SK-MEL-5 (cell line): ENCODE data around the gene PLK1. TPM values are rescaled to one million over a fixed set of nuclear protein-coding genes. Genes with fewer than 3 reads are reported as not detected.
"Not testable (repeated sequence)": the region's sequence is repeated elsewhere in the genome, so short reads cannot be mapped to it uniquely, and the experiment has no call there.

Source experiments
- DNase-seq: peaks from one replicate; pipeline ENCODE4 v3.0.0-alpha.2; 2016; ENCODE audit warnings: low read depth, low spot score
- in situ Hi-C: cut with HindIII; loops from 2 replicates; pipeline ENCODE4 v1.10.0; 2016; ENCODE audit warnings: low sequenced_read_pairs, high pct_unique_total_duplicates, low pct_unique_long_range_greater_than_20kb
- polyA plus RNA-seq, 2 experiments: library from polyadenylated mRNA; depleted of rRNA; stranded (reverse); fragments of >200 nt; gene quantifications; 2 replicates each; pipeline ENCODE4 v1.2.3, GENCODE V29; 2015
- total RNA-seq: library from RNA; depleted of rRNA; stranded (reverse); fragments of >200 nt; shearing (Covaris generic); gene quantifications from 2 replicates; pipeline ENCODE4 v1.2.3, GENCODE V29; 2014; rRNA removed

Gene PLK1
- 14.3 and 16.6 TPM in 2 replicates for total RNA-seq
- 68.2 and 73.5 TPM in 2 replicates for polyA plus RNA-seq (2015; cell fraction: cytosol; rRNA removed)
- 18.8 and 45.4 TPM in 2 replicates for polyA plus RNA-seq (2015; cell fraction: nucleus; rRNA removed)

DNA sequence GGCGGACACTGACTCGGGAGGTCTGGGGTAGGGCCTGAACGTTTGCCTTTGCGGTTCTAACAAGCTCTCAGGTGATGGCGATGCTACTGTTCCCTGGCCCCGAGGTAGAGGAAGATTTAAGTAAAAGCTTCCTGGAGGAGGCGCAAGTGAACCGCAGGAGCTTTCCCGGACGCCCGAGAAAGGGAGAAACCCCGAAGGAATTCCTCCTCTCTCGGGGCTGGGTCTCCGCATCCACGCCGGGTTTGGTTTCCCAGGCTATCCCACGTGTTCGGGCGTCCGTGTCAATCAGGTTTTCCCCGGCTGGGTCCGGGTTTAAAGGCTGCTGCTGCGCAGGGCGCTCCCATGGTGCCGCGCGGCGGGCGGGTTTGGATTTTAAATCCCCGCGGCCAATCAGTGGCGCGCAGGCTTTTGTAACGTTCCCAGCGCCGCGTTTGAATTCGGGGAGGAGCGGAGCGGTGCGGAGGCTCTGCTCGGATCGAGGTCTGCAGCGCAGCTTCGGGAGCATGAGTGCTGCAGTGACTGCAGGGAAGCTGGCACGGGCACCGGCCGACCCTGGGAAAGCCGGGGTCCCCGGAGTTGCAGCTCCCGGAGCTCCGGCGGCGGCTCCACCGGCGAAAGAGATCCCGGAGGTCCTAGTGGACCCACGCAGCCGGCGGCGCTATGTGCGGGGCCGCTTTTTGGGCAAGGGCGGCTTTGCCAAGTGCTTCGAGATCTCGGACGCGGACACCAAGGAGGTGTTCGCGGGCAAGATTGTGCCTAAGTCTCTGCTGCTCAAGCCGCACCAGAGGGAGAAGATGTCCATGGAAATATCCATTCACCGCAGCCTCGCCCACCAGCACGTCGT, at the start of gene PLK1:
Gene PLK1 (plus strand): TSS at position 460 of the 844 bp plus-strand sequence. CDS start 44 bp downstream, at position 504.
- in situ Hi-C loops, result no loop called here
- DNase-seq, result peak; percentile 83

DNA sequence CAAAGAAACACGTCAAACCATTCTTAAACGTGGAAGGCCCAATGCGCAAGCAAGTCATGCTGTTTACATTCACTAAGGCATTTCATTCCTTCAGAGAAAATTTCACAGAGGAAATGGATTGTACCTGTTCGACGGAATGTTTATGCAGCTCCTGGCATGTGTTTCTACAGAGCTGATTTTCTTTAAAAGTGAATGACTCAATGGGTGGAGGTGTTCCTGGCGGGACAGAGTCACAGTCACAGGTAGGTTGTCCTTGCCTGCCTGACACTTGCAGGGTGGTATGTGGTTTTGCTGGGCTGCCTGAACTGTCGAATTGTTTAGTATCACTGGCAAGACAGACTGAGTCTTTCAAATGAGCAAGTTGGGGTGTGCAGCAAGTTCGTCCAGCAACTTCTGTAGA, 49.2 kb upstream of the PLK1 start:
- in situ Hi-C loops, result no loop called here
- DNase-seq, result no peak

DNA sequence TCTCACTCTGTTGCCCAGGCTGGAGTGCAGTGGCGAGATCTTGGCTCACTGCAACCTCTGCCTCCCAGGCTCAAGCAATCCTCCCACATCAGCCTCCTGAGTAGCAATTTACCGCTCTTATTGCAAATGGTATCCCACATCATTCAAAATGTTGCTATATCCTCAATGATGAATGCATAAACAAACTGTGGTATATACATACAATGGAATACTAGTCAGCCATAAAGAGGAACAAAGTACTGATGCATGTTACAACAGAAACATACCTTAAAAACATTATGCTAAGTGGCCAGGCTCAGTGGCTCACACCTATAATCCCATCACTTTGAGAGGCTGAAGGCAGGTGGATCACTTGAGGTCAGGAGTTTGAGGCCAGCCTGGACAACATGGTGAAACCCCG, 46.8 kb upstream of the PLK1 start:
- DNase-seq, in situ Hi-C loops: not testable (repeated sequence)

DNA sequence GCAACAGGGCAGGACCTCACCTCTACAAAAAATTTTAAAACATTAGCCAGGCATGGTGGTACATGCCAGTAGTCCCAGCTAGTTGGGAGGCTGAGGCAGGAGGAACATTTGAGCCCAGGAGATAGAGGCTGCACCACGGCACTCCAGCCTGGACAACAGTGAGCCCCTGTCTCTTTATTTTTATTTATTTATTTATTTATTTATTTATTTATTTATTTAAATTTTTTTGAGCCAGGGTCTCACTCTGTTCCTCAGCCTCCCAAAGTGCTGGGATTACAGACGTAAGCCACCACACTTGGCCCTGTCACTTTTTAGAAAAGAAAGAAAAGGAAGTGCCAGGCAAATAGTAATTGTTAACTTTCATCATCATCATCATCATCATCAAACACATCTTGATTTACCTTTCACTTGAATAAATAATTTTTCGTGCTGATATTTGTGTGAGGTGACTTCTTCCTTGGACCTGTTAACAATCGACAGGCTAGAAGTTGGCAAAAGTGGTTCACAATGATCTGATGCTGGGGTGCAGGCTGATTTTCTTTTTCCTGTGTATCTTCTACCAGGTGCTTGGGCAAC, 44.1 kb upstream of the PLK1 start:
- no peak for DNase-seq
- in situ Hi-C loops, result no loop called here

DNA sequence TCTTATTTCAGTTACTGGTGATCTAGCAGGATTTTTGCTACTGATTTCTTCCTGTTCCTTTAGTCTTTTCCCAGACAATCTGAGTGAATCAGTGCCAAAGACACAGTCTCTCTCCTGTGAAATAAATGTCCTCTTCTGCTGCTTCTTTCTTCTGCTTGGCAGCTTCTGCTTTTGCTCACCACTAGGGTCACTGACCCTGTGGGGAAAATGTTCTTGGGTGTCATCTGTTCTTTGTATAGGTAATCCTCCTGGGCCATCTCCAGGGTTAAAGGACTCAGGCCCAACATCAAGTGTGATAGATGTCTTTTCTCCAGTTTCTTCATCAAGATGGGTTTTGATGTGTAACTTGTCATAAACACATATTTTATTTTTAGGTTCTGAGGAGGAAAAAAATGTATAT, 42.7 kb upstream of the PLK1 start:
- DNase-seq, result no peak
- in situ Hi-C loops, result no loop called here

DNA sequence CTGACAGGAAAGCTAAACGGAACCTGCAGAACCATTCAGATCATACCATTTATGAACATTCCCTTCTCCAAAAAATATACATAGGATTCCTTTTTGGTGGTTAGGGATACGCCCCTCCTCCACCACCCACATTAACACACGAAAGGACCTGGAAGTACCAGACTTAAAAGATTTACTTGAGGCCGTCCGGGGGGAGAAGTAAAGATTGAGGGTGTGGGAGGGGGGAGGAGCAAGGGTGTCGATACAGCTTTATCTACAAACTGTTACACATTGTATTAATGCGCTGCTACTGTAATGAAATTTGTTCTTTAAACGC, 38.1 kb upstream of the PLK1 start:
- in situ Hi-C loops, result no loop called here
- peak; percentile 9 for DNase-seq

DNA sequence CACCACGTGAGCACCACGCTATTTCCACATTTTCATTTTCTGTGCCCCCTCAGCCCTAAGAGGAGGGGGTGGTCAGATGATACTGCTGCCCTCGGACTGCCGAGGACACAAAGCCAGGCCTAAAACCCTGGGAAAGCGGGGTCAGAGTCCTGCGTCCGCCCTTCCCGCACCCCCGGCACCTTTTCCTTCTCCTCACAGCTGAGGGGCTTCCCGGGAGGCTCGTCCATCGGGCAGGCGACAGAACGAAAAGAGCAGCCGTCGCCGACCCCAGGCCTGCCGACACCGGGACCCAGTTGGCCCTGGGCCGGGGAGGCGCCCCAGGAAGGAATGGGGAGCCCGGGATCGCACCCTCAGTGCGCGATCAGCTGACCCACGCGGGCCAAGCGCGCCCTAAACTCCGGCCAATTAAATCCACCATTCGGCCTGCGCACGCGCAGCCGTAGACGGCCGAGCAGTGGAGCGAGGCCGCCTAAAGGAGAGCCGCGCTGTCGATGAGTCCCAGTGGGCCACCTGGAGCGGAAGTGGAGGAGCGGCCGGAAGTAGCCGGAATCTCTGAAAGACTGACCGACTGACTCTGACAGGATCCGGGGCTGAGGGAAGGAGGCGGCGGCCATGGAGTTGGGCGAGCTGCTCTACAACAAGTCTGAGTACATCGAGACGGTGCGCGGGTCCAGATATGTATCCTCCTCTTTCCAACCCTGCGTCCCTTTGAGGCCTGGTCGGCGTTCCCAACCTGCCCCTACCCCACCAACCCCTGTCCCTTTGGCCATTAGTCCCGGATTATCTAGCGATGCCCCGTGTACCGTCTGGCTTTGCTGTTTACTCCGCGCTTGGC, 37.5 kb upstream of the PLK1 start, which contains the start of the genes DCTN5 and PALB2:
Gene DCTN5 (plus strand): TSS at position 536 of the 835 bp plus-strand sequence. CDS start 77 bp downstream, at position 613.
Gene PALB2 (minus strand): TSS at position 380 of the 835 bp plus-strand sequence. CDS start 153 bp downstream, at position 227.
- in situ Hi-C loops, result no loop called here
- DNase-seq, result peak; percentile 94

DNA sequence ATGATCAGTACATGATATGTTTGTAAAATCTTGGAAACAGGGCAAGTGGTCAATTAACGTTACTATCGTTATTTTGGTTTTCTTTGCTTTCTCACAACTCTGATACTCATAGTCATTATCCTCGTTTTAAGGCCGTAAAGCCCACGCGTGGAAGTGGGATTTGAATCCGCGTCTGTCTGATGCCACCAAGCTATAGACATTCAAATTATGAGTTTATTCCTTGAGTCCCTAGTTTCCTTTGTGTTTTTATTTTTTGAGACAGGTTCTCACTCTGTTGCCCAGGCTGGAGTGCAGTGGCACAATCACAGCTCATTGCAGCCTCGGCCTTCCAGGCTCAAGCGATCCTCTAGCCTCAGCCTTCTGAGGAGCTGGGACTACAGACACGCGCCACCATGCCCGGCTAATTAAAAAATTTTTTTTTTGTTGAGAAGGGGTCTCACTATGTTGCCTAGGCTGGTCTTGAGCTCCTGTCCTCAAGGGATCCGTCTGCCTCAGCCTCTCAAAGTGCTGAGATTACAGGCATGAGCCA, 36.4 kb upstream of the PLK1 start:
- DNase-seq, result no peak
- in situ Hi-C loops, result no loop called here

DNA sequence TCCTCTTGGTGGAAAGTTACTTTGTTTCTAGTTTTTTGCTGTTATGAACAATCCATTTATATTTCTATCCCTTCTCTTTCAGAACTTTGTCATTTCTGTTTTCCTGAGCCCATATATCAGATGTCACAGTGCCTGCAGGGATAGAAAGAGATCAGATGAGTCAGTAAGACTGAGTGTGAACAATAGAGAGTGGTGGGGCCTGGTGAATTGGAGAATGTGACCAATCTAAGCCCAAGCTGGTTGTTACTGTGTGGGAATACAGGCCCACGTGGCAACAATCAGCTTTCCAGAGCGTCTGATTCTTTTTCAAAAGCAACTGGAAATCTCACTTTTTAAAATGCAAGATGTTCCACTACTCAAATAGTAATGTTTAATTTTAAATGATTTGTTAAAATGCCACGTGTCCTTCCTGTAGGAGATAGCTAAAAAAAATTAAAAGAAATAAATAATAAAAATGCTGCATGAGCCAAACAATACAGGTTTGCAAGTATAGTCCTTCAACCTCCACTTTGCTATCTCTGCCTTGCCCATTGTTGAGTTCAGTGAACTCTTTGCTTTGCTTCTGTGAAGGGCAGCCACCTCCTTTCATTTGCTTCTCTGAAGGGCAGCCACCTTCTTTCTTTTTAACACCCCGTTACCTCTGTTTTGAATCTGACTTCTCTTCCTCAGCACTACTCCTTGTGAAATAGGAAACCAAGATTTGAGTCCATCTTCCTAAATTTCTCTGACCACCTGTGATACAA, 27.8 kb upstream of the PLK1 start:
- in situ Hi-C loops, result no loop called here
- DNase-seq, result peak; percentile 70

DNA sequence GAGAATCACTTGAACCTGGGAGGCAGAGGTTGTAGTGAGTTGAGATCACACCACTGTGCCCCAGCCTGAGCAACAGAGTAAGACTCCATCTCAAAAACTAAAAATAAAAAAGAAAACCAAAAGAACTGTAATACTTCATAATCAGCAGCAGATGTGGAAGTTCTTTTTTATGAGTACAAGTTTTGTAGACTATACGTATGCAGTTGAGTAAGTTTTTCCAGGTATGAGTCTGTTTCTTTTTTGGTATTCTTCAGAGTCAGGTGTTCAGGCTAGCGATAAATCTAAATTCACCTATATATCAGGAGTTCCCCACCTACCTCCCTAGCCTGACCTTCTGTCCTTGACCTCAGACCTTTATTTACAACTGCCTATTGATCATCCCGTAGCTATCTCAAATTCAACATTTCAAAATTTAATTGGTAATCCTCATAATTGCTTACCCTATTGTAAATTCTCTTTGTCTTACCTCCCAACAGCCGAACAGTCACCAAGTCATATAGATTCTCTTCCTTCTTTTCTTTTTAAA, 26.7 kb upstream of the PLK1 start:
- in situ Hi-C loops, result no loop called here
- no peak for DNase-seq

DNA sequence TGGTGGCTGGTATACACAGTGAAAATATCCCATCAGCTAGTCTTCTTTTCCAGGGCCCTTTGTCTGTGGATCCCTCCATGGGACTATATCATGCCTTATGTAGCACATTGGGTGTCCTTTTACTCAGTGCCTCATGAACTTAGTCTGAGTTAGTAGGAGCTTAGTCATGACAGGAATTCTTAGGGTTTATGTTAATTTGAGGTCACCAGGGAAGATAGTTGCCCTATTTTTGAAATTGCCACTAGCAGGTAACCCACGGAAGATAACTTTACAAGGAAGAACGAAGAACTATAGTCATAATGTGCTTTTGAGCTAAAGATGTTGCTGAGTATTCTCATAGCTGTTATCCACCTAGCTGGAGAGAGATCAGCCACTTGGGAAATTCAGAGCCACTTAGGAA, 14.8 kb upstream of the PLK1 start:
- in situ Hi-C loops, result no loop called here
- DNase-seq, result no peak

DNA sequence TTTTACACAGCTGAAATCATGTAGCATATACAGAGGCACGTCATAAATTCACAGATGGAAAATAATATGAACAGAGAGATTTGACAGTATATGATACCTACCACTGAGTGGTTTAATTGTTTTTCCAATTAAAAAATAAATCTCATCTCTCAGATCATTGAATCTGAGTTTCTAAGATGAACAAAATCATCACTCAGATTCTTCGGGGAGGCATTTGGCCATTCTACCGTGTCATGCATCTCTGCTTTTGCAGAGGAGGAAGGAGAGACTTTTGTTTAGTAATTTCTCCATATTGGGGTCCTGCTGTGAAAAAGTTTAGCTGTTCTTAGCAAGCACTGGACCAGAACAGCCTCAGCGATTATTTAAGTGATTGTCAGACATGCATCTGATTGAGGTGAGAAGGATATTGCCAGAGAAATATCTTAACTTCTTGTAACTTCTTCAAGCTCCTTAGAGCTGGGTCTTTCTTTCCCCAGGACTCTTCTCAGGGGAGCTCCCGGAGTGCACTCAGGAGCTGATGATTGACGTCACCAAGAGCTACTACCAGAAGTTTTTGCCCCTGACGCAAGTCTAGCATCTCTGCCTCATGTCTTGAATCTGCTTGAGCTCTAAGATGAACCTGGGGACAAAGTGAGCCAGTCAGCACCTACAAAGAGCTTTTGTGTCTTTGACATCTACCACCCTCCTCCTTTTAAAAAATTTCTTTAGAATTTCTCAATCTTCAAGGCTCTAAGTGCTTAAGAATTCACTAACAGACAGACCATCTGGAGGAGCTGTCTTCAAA, 11.9 kb upstream of the PLK1 start:
- DNase-seq, result no peak
- in situ Hi-C loops, result no loop called here

DNA sequence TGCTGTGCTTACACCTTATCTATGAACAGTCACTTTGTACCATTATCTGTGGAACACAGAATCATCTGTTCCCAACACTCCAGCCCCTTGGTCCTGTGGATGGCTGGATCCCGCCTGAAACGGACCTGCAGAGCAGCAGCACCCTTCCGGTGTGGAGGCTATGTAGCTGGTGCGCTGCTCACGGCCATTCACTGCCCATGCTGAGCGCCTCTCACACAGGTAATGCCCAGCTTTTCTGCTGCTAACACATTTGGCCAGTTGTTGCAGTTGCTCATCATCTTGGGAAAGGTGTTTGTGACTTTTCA, 11.4 kb upstream of the PLK1 start:
- in situ Hi-C loops, result no loop called here
- DNase-seq, result no peak

DNA sequence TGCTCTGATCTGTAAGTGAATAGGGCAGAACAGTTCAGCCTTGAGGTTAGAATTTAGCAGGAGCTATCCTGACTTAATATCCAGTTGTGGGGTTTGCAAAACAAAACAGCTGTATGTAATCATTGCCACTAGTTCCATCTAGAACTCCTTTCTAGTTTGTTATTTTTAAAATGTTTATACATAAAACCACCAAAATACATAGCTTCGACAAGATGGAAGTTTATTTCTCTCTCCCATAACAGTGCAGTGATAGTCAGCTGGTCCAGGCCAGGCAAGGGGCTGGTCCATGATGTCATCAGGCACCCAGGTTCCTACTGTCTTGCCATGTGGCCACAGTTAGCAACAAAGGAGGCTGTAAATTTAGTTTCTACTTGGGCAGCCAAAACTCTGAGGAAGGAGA, 10.5 kb upstream of the PLK1 start:
- in situ Hi-C loops, result no loop called here
- no peak for DNase-seq

DNA sequence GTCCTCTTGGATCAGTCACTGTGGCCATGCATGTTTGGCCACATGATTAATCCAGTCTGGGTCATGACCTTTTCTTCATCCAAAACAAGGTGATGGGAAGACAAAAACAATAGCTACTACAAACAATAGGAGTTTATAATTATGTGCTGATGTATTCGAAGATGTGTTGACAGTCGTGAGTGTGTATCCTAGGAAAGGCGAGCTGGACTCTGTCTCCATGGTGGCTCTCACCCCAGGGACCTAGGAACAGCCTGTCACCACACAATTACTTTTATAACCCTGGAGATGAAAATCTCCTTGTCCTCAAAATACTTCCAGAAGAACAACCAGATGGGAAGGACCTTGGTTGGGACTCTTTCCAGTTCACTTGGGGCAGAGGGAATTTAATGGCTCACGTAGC, 9.8 kb upstream of the PLK1 start:
- DNase-seq, result no peak
- in situ Hi-C loops, result no loop called here

DNA sequence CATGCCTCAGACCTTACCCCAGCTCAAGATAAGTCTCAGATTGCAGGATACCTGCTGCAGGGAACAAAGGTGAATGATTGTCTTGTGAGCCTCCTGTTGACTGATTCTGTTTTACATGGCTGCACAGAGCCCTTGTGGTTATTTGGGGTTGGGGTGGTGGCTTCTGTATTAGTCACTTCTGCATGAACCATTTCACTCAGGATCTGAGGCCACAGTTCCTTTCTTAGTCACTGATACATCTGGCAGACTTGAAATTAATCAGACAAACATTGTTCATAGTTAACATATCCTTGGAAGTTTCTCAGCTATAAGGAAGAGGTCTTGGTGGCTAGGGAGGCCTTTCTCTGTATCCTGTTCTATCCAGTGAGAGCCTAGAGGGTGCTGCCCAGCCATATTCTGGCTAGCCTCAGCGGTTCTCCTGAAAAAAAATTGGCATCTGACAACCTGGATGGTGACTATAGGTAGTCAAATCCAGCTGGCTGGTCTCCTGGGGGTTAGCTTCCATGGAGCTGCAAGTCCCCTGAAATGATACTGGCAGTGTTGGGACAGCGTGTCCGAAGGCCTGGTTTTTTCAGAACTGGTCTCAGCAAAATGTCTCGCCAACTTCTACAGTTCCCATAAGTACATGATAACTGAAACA, 8.4 kb upstream of the PLK1 start:
- in situ Hi-C loops, result no loop called here
- no peak for DNase-seq
